Liver (tissue), 9 donors: Measurements from ENCODE around the gene CACNA1C. TPM values are rescaled to one million over a fixed set of nuclear protein-coding genes. Genes with fewer than 3 reads are reported as not detected.

ENCODE experiments used
- DNase-seq: peaks from one replicate; pipeline ENCODE4 v3.0.0-alpha.2; 2017; ENCODE audit warnings: low spot score
- H3K27ac ChIP-seq, 2 donors: one replicate each; pipeline ENCODE4 v1.7.0; 2013; ENCODE audit warnings: inconsistent platforms in 2 of 2, low read length in 2 of 2, control low read depth in 1 of 2, low read depth in 1 of 2, mild to moderate bottlenecking in 1 of 2
- H3K27me3 ChIP-seq, 4 donors: one replicate each; pipeline versions ENCODE4 v1.6.1 to v1.7.0; 2013; ENCODE audit warnings: low read length in 3 of 4, inconsistent platforms in 1 of 4, mild to moderate bottlenecking in 1 of 4, moderate library complexity in 1 of 4; ENCODE audit not compliant: control insufficient read depth in 4 of 4, insufficient read depth in 4 of 4
- H3K36me3 ChIP-seq, 4 donors: one replicate each; pipeline versions ENCODE4 v1.6.1 to v1.7.0; 2013; ENCODE audit warnings: low read length in 3 of 4, mild to moderate bottlenecking in 3 of 4, low read depth in 1 of 4, moderate library complexity in 1 of 4; ENCODE audit not compliant: control insufficient read depth in 4 of 4, insufficient read depth in 3 of 4
- H3K4me1 ChIP-seq, 4 donors: one replicate each; pipeline versions ENCODE4 v1.6.1 to v1.7.0; 2013; ENCODE audit warnings: low read length in 3 of 4, mild to moderate bottlenecking in 3 of 4, moderate library complexity in 1 of 4; ENCODE audit not compliant: control insufficient read depth in 4 of 4, insufficient read depth in 4 of 4
- H3K4me3 ChIP-seq, 3 donors: one replicate each; pipeline versions ENCODE4 v1.6.1 to v1.7.0; 2013; ENCODE audit warnings: low read length in 3 of 3, control low read depth in 1 of 3, low read depth in 1 of 3, mild to moderate bottlenecking in 1 of 3
- H3K9ac ChIP-seq, 2 donors: one replicate each; pipeline ENCODE4 v1.7.0; 2013; ENCODE audit warnings: low read length in 2 of 2, mild to moderate bottlenecking in 2 of 2, moderate library complexity in 2 of 2, control low read depth in 1 of 2, low read depth in 1 of 2
- H3K9me3 ChIP-seq, 4 donors: one replicate each; pipeline versions ENCODE4 v1.6.1 to v1.7.0; 2013; ENCODE audit warnings: low read length in 3 of 4; ENCODE audit not compliant: control insufficient read depth in 4 of 4
- ATF3 ChIP-seq: IDR thresholded peaks from 2 replicates; pipeline ENCODE4 v1.6.1; 2016; ENCODE audit warnings: antibody characterized with exemption
- CTCF ChIP-seq: fragments of 150-350 bp; IDR thresholded peaks from 2 replicates; pipeline ENCODE4 v1.5.1; 2017; ENCODE audit warnings: improper control_type of control experiment, low read depth, low read length; ENCODE audit not compliant: missing input control
- EGR1 ChIP-seq, 2 donors: IDR thresholded peaks; 2 replicates each; pipeline ENCODE4 v1.6.1; 2016 to 2018; ENCODE audit warnings: antibody characterized with exemption in 2 of 2, low read depth in 2 of 2
- FOXA1 ChIP-seq: IDR thresholded peaks from 2 replicates; pipeline ENCODE4 v1.6.1; 2016; ENCODE audit warnings: antibody characterized with exemption
- FOXA2 ChIP-seq: IDR thresholded peaks from 2 replicates; pipeline ENCODE4 v1.6.1; 2016; ENCODE audit warnings: antibody characterized with exemption
- GABPA ChIP-seq, 2 donors: IDR thresholded peaks in 1 of 2; conservative IDR thresholded peaks in 1 of 2; 2 replicates each; pipeline ENCODE4 v1.6.1; 2016; ENCODE audit warnings: antibody characterized with exemption in 2 of 2, mild to moderate bottlenecking in 1 of 2, moderate library complexity in 1 of 2
- HNF4A ChIP-seq, 2 donors: conservative IDR thresholded peaks; 2 replicates each; pipeline ENCODE4 v1.6.1; 2016; ENCODE audit warnings: antibody characterized with exemption in 2 of 2, mild to moderate bottlenecking in 2 of 2
- HNF4G ChIP-seq: IDR thresholded peaks from 2 replicates; pipeline ENCODE4 v1.6.1; 2016; ENCODE audit warnings: antibody characterized with exemption
- JUND ChIP-seq, 2 donors: IDR thresholded peaks; 2 replicates each; pipeline ENCODE4 v1.6.1; 2016; ENCODE audit warnings: antibody characterized with exemption in 2 of 2
- MAX ChIP-seq: IDR thresholded peaks from 2 replicates; pipeline ENCODE4 v1.6.1; 2016; ENCODE audit warnings: antibody characterized with exemption
- NR2F2 ChIP-seq: IDR thresholded peaks from 2 replicates; pipeline ENCODE4 v1.6.1; 2016; ENCODE audit warnings: antibody characterized with exemption
- RAD21 ChIP-seq, 2 donors: IDR thresholded peaks; 2 replicates each; pipeline ENCODE4 v1.6.1; 2016; ENCODE audit warnings: antibody characterized with exemption in 2 of 2, mild to moderate bottlenecking in 2 of 2
- REST ChIP-seq: IDR thresholded peaks from 2 replicates; pipeline ENCODE4 v1.6.1; 2016; ENCODE audit warnings: antibody characterized with exemption, mild to moderate bottlenecking
- RXRA ChIP-seq, 2 donors: IDR thresholded peaks; 2 replicates each; pipeline ENCODE4 v1.6.1; 2017 to 2018; ENCODE audit warnings: antibody characterized with exemption in 2 of 2, mild to moderate bottlenecking in 1 of 2
- SP1 ChIP-seq: IDR thresholded peaks from 2 replicates; pipeline ENCODE4 v1.6.1; 2018; ENCODE audit warnings: antibody characterized with exemption, mild to moderate bottlenecking
- TAF1 ChIP-seq: conservative IDR thresholded peaks from 2 replicates; pipeline ENCODE4 v1.6.1; 2016; ENCODE audit warnings: antibody characterized with exemption, mild to moderate bottlenecking
- YY1 ChIP-seq: IDR thresholded peaks from 2 replicates; pipeline ENCODE4 v1.6.1; 2016; ENCODE audit warnings: antibody characterized with exemption, mild to moderate bottlenecking
- ZBTB33 ChIP-seq: IDR thresholded peaks from 2 replicates; pipeline ENCODE4 v1.6.1; 2016; ENCODE audit warnings: antibody characterized with exemption
- WGBS: extraction: QIAGEN DNeasy Blood & Tissue Kit; methylation state at CpG from one replicate; pipeline ENCODE4 v1.1.7; 2013; 5-methylcytosine and 5-hydroxymethylcytosine counted together
- polyA plus RNA-seq, 2 donors: library from polyadenylated mRNA; stranded (reverse) in 1 of 2; unstranded in 1 of 2; fragments of 200-250 nt in 1 of 2; fragments of >200 nt in 1 of 2; fragmentation: Nextera tagmentation in 1 of 2; extraction: Ambion mirVana in 1 of 2; gene quantifications; one replicate each; pipeline versions ENCODE4 v1.2.1 to v1.2.3, GENCODE V29; 2013 to 2015
- total RNA-seq, 2 donors: library from RNA; depleted of rRNA; stranded (reverse); fragments of >200 nt; gene quantifications; one replicate each; pipeline ENCODE4 v1.2.3, GENCODE V29; 2014
- donor health status: healthy.
- donor health status: healthy.
- donor health status: healthy.
- donor health status: healthy.
- donor health status: healthy.

CACNA1C gene
- total and polyA plus RNA-seq, 4 donors = 0.23 to 1.9 (median 0.41) TPM

- no peak for TF ChIP-seq FOXA2
- Histone ChIP-seq H3K4me3 (no peak overlapping the region), H3K4me1 (no peaks in the 10 kb centered on the region), H3K9me3 (peaks cover 0 to 5% (median 0%) of the 10 kb centered on the region in 4 donors), H3K9ac (no peak overlapping the region), H3K36me3 (no peaks in the 10 kb centered on the region), H3K27ac (no peak overlapping the region), H3K27me3 (peaks cover 0 to 3% (median 0%) of the 10 kb centered on the region in 4 donors)
- no peak for DNase-seq
- 74% methylated on average over 5 of the region's 5 CpGs for WGBS
Observed at GRCh38 chr12:2520722-2521246, 468.0 kb downstream of the CACNA1C start.

- H3K27me3 ChIP-seq = no peaks in the 10 kb centered on the region
- TF ChIP-seq FOXA1 = no peak
- no peak for TF ChIP-seq EGR1 (IDR thresholded peaks at IDR 0.05; ENCODE audit: low read depth in 2 of 2)
- no peak for TF ChIP-seq MAX
- TF ChIP-seq GABPA (IDR thresholded peaks at IDR 0.05 in 1 of 2, conservative IDR thresholded peaks at IDR 0.05 in 1 of 2) = no peak
- TF ChIP-seq HNF4A (conservative IDR thresholded peaks at IDR 0.05) = no peak
- TF ChIP-seq YY1 = no peak
- TF ChIP-seq RXRA (IDR thresholded peaks at IDR 0.05) = no peak
- no peak for TF ChIP-seq JUND (IDR thresholded peaks at IDR 0.05)
- no peak overlapping the region for H3K4me3 ChIP-seq
- no peak for DNase-seq
- H3K9ac ChIP-seq = no peak overlapping the region
- no peaks in the 10 kb centered on the region for H3K36me3 ChIP-seq
- H3K27ac ChIP-seq = no peak overlapping the region
- H3K9me3 ChIP-seq = peaks cover 0 to 5% (median 0%) of the 10 kb centered on the region in 4 donors
- H3K4me1 ChIP-seq = no peaks in the 10 kb centered on the region
- 82% methylated on average over 9 of the region's 9 CpGs for WGBS
Observed at GRCh38 chr12:2523317-2523716, 470.5 kb downstream of the CACNA1C start.

- Histone ChIP-seq H3K27ac (no peak overlapping the region), H3K36me3 (no peaks in the 10 kb centered on the region), H3K9ac (no peak overlapping the region), H3K9me3 (peaks cover 0 to 5% (median 0%) of the 10 kb centered on the region in 4 donors), H3K4me1 (no peaks in the 10 kb centered on the region), H3K27me3 (no peaks in the 10 kb centered on the region), H3K4me3 (no peak overlapping the region)
- no peak for DNase-seq
- no peak for TF ChIP-seq REST
- TF ChIP-seq RAD21 (IDR thresholded peaks at IDR 0.05) = no peak
- TF ChIP-seq FOXA2 = no peak
- TF ChIP-seq YY1 = no peak
- TF ChIP-seq HNF4G = no peak
- no peak for TF ChIP-seq TAF1
- no peak for TF ChIP-seq FOXA1
- no peak for TF ChIP-seq ZBTB33
- no peak for TF ChIP-seq JUND (IDR thresholded peaks at IDR 0.05)
- no peak for TF ChIP-seq RXRA (IDR thresholded peaks at IDR 0.05)
- TF ChIP-seq SP1 = no peak
- no peak for TF ChIP-seq NR2F2
- no peak for TF ChIP-seq ATF3
- TF ChIP-seq HNF4A (conservative IDR thresholded peaks at IDR 0.05) = no peak
- TF ChIP-seq CTCF = no peak
- 76% methylated on average over 6 of the region's 6 CpGs for WGBS
Observed at GRCh38 chr12:2523844-2524243, 471.1 kb downstream of the CACNA1C start.
